ENCODE results near the gene MLN. TPM values are rescaled to one million over a fixed set of nuclear protein-coding genes. Genes with fewer than 3 reads are reported as not detected.
A peak's percentile ranks its signal among the peaks of the same experiment; 100 is the strongest.

Gene MLN
- total and polyA plus RNA-seq, 2 experiments from 2014 or later, result 0.86 to 2.3 TPM

DNA sequence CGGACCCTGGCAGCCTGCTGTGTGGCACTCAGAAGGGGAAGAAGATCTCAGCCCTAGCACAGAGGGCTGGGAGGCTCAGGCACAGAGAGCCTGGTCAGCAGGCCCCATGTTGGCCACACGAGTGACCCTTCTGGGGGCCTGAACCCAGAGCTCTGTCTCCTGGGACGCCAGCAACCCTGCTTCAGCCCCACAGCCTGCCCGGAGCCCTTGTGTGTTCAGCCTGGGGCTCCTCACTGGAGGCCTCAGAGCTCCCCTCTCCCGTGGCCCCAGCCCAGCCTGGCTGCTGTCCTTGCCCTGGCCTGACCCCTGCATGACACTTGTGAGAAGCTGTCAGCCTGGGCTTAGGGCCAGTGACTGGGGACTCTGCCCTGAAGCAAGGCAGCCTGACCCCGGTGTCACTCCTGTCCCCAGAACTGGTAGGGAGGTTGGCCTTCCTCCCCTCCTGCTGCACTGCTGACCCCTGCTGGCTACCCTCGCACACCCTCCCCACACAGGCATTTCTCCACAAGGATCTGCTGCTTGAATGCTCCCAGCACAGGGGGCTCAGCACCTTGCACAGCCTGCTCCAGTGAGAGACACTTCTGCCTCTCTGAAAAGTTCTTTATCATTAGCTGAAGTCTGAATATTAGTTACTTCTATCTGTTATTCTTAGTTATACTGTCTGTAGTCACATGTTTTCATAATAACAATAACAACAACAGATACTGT is 41.7 kb downstream of the MLN start:
- TF ChIP-seq, protein P1, sequence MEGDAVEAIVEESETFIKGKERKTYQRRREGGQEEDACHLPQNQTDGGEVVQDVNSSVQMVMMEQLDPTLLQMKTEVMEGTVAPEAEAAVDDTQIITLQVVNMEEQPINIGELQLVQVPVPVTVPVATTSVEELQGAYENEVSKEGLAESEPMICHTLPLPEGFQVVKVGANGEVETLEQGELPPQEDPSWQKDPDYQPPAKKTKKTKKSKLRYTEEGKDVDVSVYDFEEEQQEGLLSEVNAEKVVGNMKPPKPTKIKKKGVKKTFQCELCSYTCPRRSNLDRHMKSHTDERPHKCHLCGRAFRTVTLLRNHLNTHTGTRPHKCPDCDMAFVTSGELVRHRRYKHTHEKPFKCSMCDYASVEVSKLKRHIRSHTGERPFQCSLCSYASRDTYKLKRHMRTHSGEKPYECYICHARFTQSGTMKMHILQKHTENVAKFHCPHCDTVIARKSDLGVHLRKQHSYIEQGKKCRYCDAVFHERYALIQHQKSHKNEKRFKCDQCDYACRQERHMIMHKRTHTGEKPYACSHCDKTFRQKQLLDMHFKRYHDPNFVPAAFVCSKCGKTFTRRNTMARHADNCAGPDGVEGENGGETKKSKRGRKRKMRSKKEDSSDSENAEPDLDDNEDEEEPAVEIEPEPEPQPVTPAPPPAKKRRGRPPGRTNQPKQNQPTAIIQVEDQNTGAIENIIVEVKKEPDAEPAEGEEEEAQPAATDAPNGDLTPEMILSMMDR (IDR thresholded peaks at IDR 0.05; ENCODE audit: poor library complexity), result peak; percentile 65
- TF ChIP-seq EZH2 (IDR thresholded peaks at IDR 0.05; ENCODE audit: borderline replicate concordance) (no peak), EZH2phosphoT487 (IDR thresholded peaks at IDR 0.05; ENCODE audit: low read depth, severe bottlenecking, unreplicated experiment) (no peak)
- Histone ChIP-seq H3K27me3 (no peaks in the 10 kb centered on the region), H2AFZ (no peak overlapping the region), H3K27ac (no peak overlapping the region), H3K36me3 (replicated peaks; ENCODE audit: insufficient read depth, low read depth) (no peaks in the 10 kb centered on the region), H3K9me3 (ENCODE audit: low read depth) (no peaks in the 10 kb centered on the region), H3K9me2 (replicated peaks; ENCODE audit: insufficient read depth) (no peaks in the 10 kb centered on the region), H4K20me1 (ENCODE audit: insufficient read depth, poor library complexity, severe bottlenecking) (no peaks in the 10 kb centered on the region), H3K4me1 (ENCODE audit: insufficient read depth) (peaks cover 16% of the 10 kb centered on the region), H3K4me3 (no peak overlapping the region), H3K4me2 (no peak overlapping the region), H3K79me2 (no peaks in the 10 kb centered on the region)
- 59% methylated on average over 7 of the region's 7 CpGs for WGBS (ENCODE audit: low lambda C conversion rate, missing lambda C conversion rate)
- peak; percentile 78 for DNase-seq (ENCODE audit: low spot score)

GRCh38 chr6:33761581-33761921 is 42.3 kb downstream of the MLN start:
- no peaks in the 10 kb centered on the region for H3K27me3 ChIP-seq
- H4K20me1 ChIP-seq (ENCODE audit: insufficient read depth, poor library complexity, severe bottlenecking), result no peaks in the 10 kb centered on the region
- no peak overlapping the region for H3K4me3 ChIP-seq
- WGBS (ENCODE audit: low lambda C conversion rate, missing lambda C conversion rate), result 97% methylated on average over 2 of the region's 2 CpGs
- peaks cover 16% of the 10 kb centered on the region for H3K4me1 ChIP-seq (ENCODE audit: insufficient read depth)
- no peak for DNase-seq (ENCODE audit: low spot score)
- H3K9me2 ChIP-seq (replicated peaks; ENCODE audit: insufficient read depth), result no peaks in the 10 kb centered on the region
- no peaks in the 10 kb centered on the region for H3K36me3 ChIP-seq (replicated peaks; ENCODE audit: insufficient read depth, low read depth)
- no peaks in the 10 kb centered on the region for H3K79me2 ChIP-seq
- TF ChIP-seq EZH2 (IDR thresholded peaks at IDR 0.05; ENCODE audit: borderline replicate concordance) (no peak), EZH2phosphoT487 (IDR thresholded peaks at IDR 0.05; ENCODE audit: low read depth, severe bottlenecking, unreplicated experiment) (no peak)
- TF ChIP-seq, protein P1 (IDR thresholded peaks at IDR 0.05; ENCODE audit: poor library complexity), result no peak
- H3K9me3 ChIP-seq (ENCODE audit: low read depth), result no peaks in the 10 kb centered on the region
- H2AFZ ChIP-seq, result no peak overlapping the region
- no peak overlapping the region for H3K27ac ChIP-seq
- no peak overlapping the region for H3K4me2 ChIP-seq

- peaks cover 16% of the 10 kb centered on the region for H3K4me1 ChIP-seq (ENCODE audit: insufficient read depth)
- H3K36me3 ChIP-seq (replicated peaks; ENCODE audit: insufficient read depth, low read depth), result no peaks in the 10 kb centered on the region
- H3K79me2 ChIP-seq, result no peaks in the 10 kb centered on the region
- no peak overlapping the region for H3K27ac ChIP-seq
- no peaks in the 10 kb centered on the region for H3K27me3 ChIP-seq
- H3K4me2 ChIP-seq, result no peak overlapping the region
- H4K20me1 ChIP-seq (ENCODE audit: insufficient read depth, poor library complexity, severe bottlenecking), result no peaks in the 10 kb centered on the region
- TF ChIP-seq EZH2 (IDR thresholded peaks at IDR 0.05; ENCODE audit: borderline replicate concordance) (no peak), EZH2phosphoT487 (IDR thresholded peaks at IDR 0.05; ENCODE audit: low read depth, severe bottlenecking, unreplicated experiment) (no peak)
- TF ChIP-seq, protein P1 (IDR thresholded peaks at IDR 0.05; ENCODE audit: poor library complexity), result no peak
- 85% methylated on average over 9 of the region's 9 CpGs for whole genome bisulfite sequencing (ENCODE audit: low lambda C conversion rate, missing lambda C conversion rate)
- no peaks in the 10 kb centered on the region for H3K9me3 ChIP-seq (ENCODE audit: low read depth)
- no peak overlapping the region for H3K4me3 ChIP-seq
- no peak overlapping the region for H2AFZ ChIP-seq
- no peak for DNase-seq (ENCODE audit: low spot score)
- H3K9me2 ChIP-seq (replicated peaks; ENCODE audit: insufficient read depth), result no peaks in the 10 kb centered on the region
Measured at GRCh38 chr6:33759887-33760629, 43.7 kb downstream of the MLN start.
